RWPE2 (cell line): ENCODE results near the gene ZC3H18.

ENCODE experiments used
- ATAC-seq: fragments of 200-7000 bp; cut with Tn5 transposase; 3 replicates; pipeline ENCODE4 v1.9.1; 2021; ENCODE audit warnings: low read depth
- DNase-seq: peaks from one replicate; pipeline ENCODE4 v3.0.0-alpha.2; 2020; ENCODE audit warnings: low spot score
- H3K27ac ChIP-seq: fragments of 450-650 bp; 2 replicates; pipeline ENCODE4 v1.5.1; 2017; ENCODE audit warnings: mild to moderate bottlenecking; ENCODE audit not compliant: poor library complexity, severe bottlenecking
- H3K27me3 ChIP-seq: fragments of 250-450 bp; sonication (Bioruptor Pico); 2 replicates; pipeline ENCODE4 v1.5.1; 2021; ENCODE audit warnings: mild to moderate bottlenecking, moderate library complexity; ENCODE audit not compliant: insufficient read depth, poor library complexity, severe bottlenecking
- H3K36me3 ChIP-seq: fragments of 250-450 bp; sonication (Bioruptor Pico); 2 replicates; pipeline ENCODE4 v1.5.1; 2020; ENCODE audit warnings: low read depth, mild to moderate bottlenecking, moderate library complexity
- H3K4me1 ChIP-seq: fragments of 250-450 bp; sonication (Bioruptor Pico); 2 replicates; pipeline ENCODE4 v1.5.1; 2021; ENCODE audit warnings: mild to moderate bottlenecking, moderate library complexity; ENCODE audit not compliant: insufficient read depth, poor library complexity, severe bottlenecking
- H3K4me3 ChIP-seq: fragments of 250-450 bp; sonication (Bioruptor Pico); 2 replicates; pipeline ENCODE4 v1.5.1; 2021; ENCODE audit warnings: mild to moderate bottlenecking, moderate library complexity; ENCODE audit not compliant: severe bottlenecking
- H3K9me3 ChIP-seq: fragments of 250-450 bp; sonication (Bioruptor Pico); 2 replicates; pipeline ENCODE4 v1.5.1; 2021; ENCODE audit warnings: mild to moderate bottlenecking, moderate library complexity; ENCODE audit not compliant: severe bottlenecking
- CTCF ChIP-seq: fragments of 450-650 bp; IDR thresholded peaks from one replicate; pipeline ENCODE4 v1.5.1; 2017; ENCODE audit warnings: mild to moderate bottlenecking, moderate library complexity; ENCODE audit not compliant: poor library complexity, severe bottlenecking

The ZC3H18 gene

GRCh38 chr16:88634994-88635670 is 64.9 kb downstream of the ZC3H18 start:
- ATAC-seq (peak; percentile 6; the same call in 1 of the 3 replicates), DNase-seq (no peak)
- H3K36me3 ChIP-seq: peaks cover 11% of the 10 kb centered on the region
- peak overlapping the region; percentile 11 for H3K4me3 ChIP-seq
- H3K27me3 ChIP-seq: peaks cover 27% of the 10 kb centered on the region
- H3K4me1 ChIP-seq: no peaks in the 10 kb centered on the region
- no peak for TF ChIP-seq CTCF
- no peak overlapping the region for H3K27ac ChIP-seq
- H3K9me3 ChIP-seq: no peaks in the 10 kb centered on the region

- Histone ChIP-seq H3K27ac (no peak overlapping the region), H3K9me3 (no peaks in the 10 kb centered on the region), H3K27me3 (peaks cover 33% of the 10 kb centered on the region), H3K36me3 (peaks cover 8% of the 10 kb centered on the region; the same call in 1 of the 2 replicates), H3K4me3 (no peak overlapping the region), H3K4me1 (no peaks in the 10 kb centered on the region)
- ATAC-seq (no peak), DNase-seq (no peak)
- no peak for TF ChIP-seq CTCF
Measured at GRCh38 chr16:88635671-88636319, 65.6 kb downstream of the ZC3H18 start.

- Histone ChIP-seq H3K9me3 (no peaks in the 10 kb centered on the region), H3K4me1 (no peaks in the 10 kb centered on the region), H3K4me3 (no peak overlapping the region), H3K36me3 (no peaks in the 10 kb centered on the region; the same call in 1 of the 2 replicates), H3K27me3 (peaks cover 38% of the 10 kb centered on the region), H3K27ac (no peak overlapping the region)
- ATAC-seq: no peak
- DNase-seq: no peak
- TF ChIP-seq CTCF: no peak
Measured at GRCh38 chr16:88636488-88637265, 66.5 kb downstream of the ZC3H18 start.

- DNase-seq (no peak), ATAC-seq (peak; percentile 22)
- Histone ChIP-seq H3K4me3 (no peak within 1 kb of the TSS), H3K4me1 (no peaks in the 10 kb centered on the region), H3K9me3 (no peaks in the 10 kb centered on the region), H3K36me3 (no peaks in the 10 kb centered on the region), H3K27me3 (peaks cover 38% of the 10 kb centered on the region), H3K27ac (no peak within 1 kb of the TSS)
- TF ChIP-seq CTCF: no peak
Measured at GRCh38 chr16:88638323-88639230, 68.4 kb downstream of the ZC3H18 start, which contains the start of gene IL17C. Gene IL17C, plus strand, starts transcription at chr16:88638572. Its CDS starts 70 bp downstream, at chr16:88638642.
